BLaER1 treated with 17β-estradiol and CSF1 and Interleukin-3, amounts not matched to agents 10 nM and 100 nM (cell line): ENCODE measurements around the gene TGFBR3.

Experiments
- H3K27ac ChIP-seq, 11 experiments: shearing (Covaris generic); formaldehyde crosslinking; 2 replicates each; pipeline ENCODE4 v1.8.1; 2022
- H3K27me3 ChIP-seq, 11 experiments: shearing (Covaris generic); formaldehyde crosslinking; 2 replicates each; pipeline ENCODE4 v1.8.1; 2022
- H3K36me3 ChIP-seq, 11 experiments: shearing (Covaris generic); formaldehyde crosslinking; 2 replicates each; pipeline ENCODE4 v1.8.1; 2022
- H3K4me1 ChIP-seq, 10 experiments: shearing (Covaris generic); formaldehyde crosslinking; 2 replicates each; pipeline ENCODE4 v1.8.1; 2022
- H3K4me2 ChIP-seq, 11 experiments: shearing (Covaris generic); formaldehyde crosslinking; 2 replicates each; pipeline ENCODE4 v1.8.1; 2022
- H3K4me3 ChIP-seq, 10 experiments: shearing (Covaris generic); formaldehyde crosslinking; 2 replicates each; pipeline ENCODE4 v1.8.1; 2022
- H3K9ac ChIP-seq, 11 experiments: shearing (Covaris generic); formaldehyde crosslinking; 2 replicates each; pipeline ENCODE4 v1.8.1; 2022
- H3K9me3 ChIP-seq, 11 experiments: shearing (Covaris generic); formaldehyde crosslinking; replicated peaks in 1 of 11; 2 replicates each; pipeline ENCODE4 v1.8.1; 2022
- H4K20me1 ChIP-seq, 11 experiments: shearing (Covaris generic); formaldehyde crosslinking; 2 replicates each; pipeline ENCODE4 v1.8.1; 2022
- Cebpa-rat ChIP-seq, 11 experiments: shearing (Covaris generic); IDR thresholded peaks; 2 replicates each; pipeline ENCODE4 v1.8.1; 2022

The TGFBR3 gene

DNA sequence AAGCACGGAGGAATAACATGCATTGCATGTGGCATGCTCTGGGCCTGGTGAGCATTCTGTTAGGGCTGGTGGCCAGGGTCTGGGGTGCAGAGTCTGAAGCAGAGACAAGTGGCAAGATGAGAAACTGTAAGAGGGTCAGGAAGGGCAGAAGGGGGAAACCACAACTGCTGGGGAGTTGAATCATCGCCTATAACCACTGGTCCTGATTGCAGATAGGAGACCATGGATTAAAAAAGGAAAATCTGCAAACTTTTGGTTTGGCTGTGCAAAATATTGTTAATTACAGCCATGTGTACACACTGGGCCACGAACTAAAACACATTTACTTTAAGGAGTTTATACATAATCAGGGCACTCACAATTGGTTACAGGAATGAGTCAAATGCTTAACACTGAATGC, 76.6 kb downstream of the TGFBR3 start:
- no peaks in the 10 kb centered on the region for H3K9me3 ChIP-seq
- no peaks in the 10 kb centered on the region for H3K27me3 ChIP-seq
- H3K27ac ChIP-seq, result no peak overlapping the region
- peaks cover 23 to 42% (median 28%) of the 10 kb centered on the region in 10 experiments for H3K4me1 ChIP-seq
- H3K4me2 ChIP-seq, result peak overlapping the region; percentile 11 to 68 (median 36); a peak in 18 of 22 replicates
- no peaks in the 10 kb centered on the region for H4K20me1 ChIP-seq
- H3K36me3 ChIP-seq, result no peaks in the 10 kb centered on the region
- no peak for TF ChIP-seq Cebpa-rat (IDR thresholded peaks at IDR 0.05)
- no peak overlapping the region for H3K9ac ChIP-seq
- H3K4me3 ChIP-seq, result no peak overlapping the region

DNA sequence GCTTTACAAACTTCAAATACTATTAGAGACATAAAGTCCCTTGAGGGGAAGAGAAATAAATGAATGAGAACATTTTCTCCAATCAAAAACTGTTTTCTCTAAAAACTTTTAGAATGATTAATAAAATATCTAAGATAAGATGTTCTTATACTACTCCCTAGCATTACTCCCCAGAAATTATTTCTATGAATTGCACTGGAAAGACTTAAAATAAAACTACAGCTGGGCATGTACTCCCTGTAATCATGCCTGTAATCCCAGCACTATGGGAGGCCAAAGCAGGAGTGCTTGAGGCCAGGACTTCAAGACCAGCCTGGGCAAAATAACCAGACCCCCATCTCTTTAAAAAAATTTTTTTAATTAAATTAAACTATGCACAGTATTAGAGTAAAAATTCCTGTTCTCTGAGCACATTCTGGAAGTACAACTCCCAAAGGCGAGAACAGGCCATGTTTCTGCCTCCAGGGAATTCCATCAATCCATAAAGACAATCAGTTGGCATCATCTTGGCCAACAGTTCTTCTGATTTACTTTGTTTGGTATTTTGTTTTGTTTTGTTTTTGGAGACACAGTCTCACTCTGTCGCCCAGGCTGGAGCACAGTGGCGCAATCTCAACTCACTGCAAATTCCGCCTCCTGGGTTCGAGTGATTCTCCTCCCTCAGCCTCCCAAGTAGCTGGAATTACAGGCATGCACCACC, 77.9 kb downstream of the TGFBR3 start:
- Histone ChIP-seq H3K4me1 (peaks cover 33 to 49% (median 41%) of the 10 kb centered on the region in 10 experiments), H3K27me3 (no peaks in the 10 kb centered on the region), H3K9me3 (no peaks in the 10 kb centered on the region), H3K4me2 (peak overlapping the region in 2 of 11 experiments; percentile 4 to 68; a peak in 2 of 22 replicates), H3K27ac (no peak overlapping the region), H3K4me3 (no peak overlapping the region), H3K36me3 (no peaks in the 10 kb centered on the region), H4K20me1 (no peaks in the 10 kb centered on the region), H3K9ac (no peak overlapping the region)
- TF ChIP-seq Cebpa-rat (IDR thresholded peaks at IDR 0.05), result no peak

DNA sequence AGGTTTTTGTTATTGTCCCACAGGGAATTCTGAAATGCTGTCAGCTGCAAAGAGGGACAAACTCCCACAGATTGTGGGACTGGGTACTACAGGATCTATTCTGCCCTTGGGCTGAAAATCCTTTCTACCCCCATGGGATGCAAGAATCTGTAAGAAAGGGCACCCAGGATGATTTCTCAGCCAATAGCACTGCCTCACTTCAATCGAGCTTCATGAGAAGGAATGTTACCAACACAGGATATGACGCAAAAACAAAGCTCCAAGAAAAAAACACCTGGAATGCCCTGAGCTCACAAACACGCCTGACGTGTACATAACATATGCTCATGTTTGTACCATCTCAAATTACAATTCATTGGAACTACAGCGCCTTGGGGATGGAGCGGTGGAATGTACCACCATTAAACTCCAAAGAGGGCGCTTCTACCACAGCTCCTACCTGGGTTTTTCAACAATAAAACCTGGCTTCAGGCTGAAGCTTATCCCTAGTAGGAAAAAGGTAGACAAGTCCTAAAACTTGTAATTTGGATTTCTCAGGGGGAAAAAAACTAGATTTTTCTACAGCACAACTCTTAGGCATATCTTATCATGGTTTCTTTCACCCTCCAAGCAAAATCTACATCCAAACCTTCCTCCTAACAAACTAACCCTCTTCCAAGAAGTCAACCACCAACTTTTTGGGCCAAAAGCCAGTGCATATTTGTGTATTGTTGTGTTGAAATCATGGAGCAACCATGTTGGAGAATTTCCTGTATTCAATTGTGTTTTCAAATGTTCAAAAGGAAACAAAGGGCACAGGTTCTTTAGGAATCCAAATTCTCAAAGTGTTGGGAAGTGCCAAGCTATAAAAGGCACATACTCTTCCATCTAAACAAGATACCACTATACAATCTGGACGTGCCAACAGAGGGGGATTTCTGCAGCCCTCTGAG, 78.9 kb downstream of the TGFBR3 start:
- H3K27ac ChIP-seq, result no peak overlapping the region
- no peak overlapping the region for H3K4me3 ChIP-seq
- peaks cover 37 to 54% (median 44%) of the 10 kb centered on the region in 10 experiments for H3K4me1 ChIP-seq
- H3K36me3 ChIP-seq, result no peaks in the 10 kb centered on the region
- no peak overlapping the region for H3K4me2 ChIP-seq
- H3K9ac ChIP-seq, result no peak overlapping the region
- no peaks in the 10 kb centered on the region for H3K27me3 ChIP-seq
- H3K9me3 ChIP-seq, result no peaks in the 10 kb centered on the region
- no peaks in the 10 kb centered on the region for H4K20me1 ChIP-seq
- TF ChIP-seq Cebpa-rat (IDR thresholded peaks at IDR 0.05), result no peak

DNA sequence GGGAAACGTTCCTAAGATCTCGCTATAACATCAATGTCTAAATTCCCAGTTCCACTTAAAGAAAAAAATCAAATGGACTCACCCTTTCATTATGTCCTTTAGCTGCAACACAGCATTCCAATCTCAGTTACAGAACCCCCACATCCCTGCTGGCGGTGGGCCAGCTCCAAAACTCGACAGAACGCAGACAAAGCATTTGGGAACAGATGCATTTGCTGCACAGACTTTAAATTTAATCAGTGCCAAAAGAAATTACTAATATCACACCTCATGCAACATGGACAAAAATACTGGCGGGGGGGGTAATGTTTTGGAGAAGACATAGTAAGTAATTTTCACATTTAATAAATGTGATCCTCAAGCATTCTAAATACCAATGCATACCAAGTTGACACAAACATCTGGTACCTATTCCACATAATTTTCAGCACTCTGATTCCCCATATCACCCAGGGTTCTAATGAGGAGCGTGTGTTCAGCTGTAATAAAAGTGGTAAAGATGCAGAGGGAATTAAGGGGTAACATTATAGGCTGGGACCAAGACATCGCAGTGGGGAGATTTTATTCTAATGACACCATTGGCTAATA, 79.7 kb downstream of the TGFBR3 start:
- Histone ChIP-seq H3K9ac (no peak overlapping the region), H3K9me3 (no peaks in the 10 kb centered on the region), H3K4me3 (no peak overlapping the region), H3K27ac (no peak overlapping the region), H3K4me2 (no peak overlapping the region), H3K27me3 (no peaks in the 10 kb centered on the region), H4K20me1 (no peaks in the 10 kb centered on the region), H3K36me3 (no peaks in the 10 kb centered on the region), H3K4me1 (peaks cover 30 to 46% (median 44%) of the 10 kb centered on the region in 10 experiments)
- TF ChIP-seq Cebpa-rat (IDR thresholded peaks at IDR 0.05), result no peak

DNA sequence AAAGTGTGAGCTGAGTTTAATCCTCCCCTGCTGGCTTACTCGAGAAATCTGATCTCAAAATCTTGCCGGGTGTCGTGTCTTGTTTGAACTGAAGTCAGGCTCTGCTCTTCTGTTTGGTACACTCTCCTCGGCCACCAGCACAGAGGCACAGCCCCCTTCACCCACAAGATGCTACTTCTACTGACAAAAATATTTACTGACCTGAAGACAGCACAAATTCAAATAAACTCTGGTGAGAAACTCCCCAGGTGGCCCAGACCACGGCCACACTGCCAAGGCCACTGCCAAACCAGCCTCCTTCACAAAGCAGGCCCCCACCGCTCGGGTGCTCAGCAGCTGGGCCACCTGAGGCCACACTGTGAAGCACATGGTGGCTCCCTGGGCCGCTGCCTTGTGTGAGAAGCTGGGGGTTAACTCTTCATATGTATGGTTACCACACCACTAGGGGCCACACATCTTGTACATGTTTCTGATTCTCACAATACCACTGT, 80.6 kb downstream of the TGFBR3 start:
- peak overlapping the region in 8 of 11 experiments; percentile 3 to 78 (median 61); a peak in 9 of 22 replicates for H3K27ac ChIP-seq
- no peak overlapping the region for H3K4me3 ChIP-seq
- H3K27me3 ChIP-seq, result no peaks in the 10 kb centered on the region
- H3K9me3 ChIP-seq, result no peaks in the 10 kb centered on the region
- H4K20me1 ChIP-seq, result no peaks in the 10 kb centered on the region
- 0 out of 22 replicates have a peak overlapping the region, but pooled peaks of 1 of the 11 experiments have one; percentile 10 for H3K9ac ChIP-seq
- no peak for TF ChIP-seq Cebpa-rat (IDR thresholded peaks at IDR 0.05)
- H3K36me3 ChIP-seq, result no peaks in the 10 kb centered on the region
- H3K4me2 ChIP-seq, result peak overlapping the region in 10 of 11 experiments; percentile 76 to 93 (median 86); a peak in 20 of 22 replicates
- H3K4me1 ChIP-seq, result peaks cover 30 to 46% (median 44%) of the 10 kb centered on the region in 10 experiments

DNA sequence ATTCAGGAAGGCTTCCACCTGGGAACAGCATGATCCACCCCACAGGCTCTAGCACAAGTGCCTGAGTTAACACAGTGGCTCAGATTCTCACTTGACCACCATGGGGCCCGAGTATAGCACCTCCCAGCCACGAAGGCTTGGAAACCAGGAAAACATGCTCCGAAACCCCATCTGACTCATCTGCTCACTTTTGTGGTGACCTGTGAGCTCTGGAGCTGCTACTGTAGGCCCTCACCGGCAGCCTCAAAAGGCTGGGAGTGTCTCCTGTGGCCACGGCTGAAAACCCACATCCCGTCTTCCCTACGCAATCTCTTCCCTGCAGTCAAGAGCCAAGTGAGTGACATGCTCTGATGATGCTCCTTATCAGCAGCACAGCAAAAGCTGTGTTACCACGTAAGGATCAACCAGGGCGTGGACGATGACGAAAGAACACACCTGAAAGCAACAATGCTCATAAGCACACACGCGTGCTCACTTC, 81.4 kb downstream of the TGFBR3 start:
- no peaks in the 10 kb centered on the region for H3K9me3 ChIP-seq
- TF ChIP-seq Cebpa-rat (IDR thresholded peaks at IDR 0.05), result peak in 2 of 11 experiments; percentile 51; a peak in 2 of 22 replicates
- peak overlapping the region; percentile 68 to 93 (median 86) for H3K4me2 ChIP-seq
- H3K36me3 ChIP-seq, result no peaks in the 10 kb centered on the region
- H4K20me1 ChIP-seq, result no peaks in the 10 kb centered on the region
- peak overlapping the region in 2 of 10 experiments; percentile 4 to 22; a peak in 1 of 20 replicates for H3K4me3 ChIP-seq
- peak overlapping the region in 10 of 11 experiments; percentile 10 to 78 (median 66); a peak in 18 of 22 replicates for H3K27ac ChIP-seq
- H3K27me3 ChIP-seq, result no peaks in the 10 kb centered on the region
- peak overlapping the region in 7 of 11 experiments; percentile 19 to 50 (median 39); a peak in 9 of 22 replicates for H3K9ac ChIP-seq
- peaks cover 29 to 42% (median 40%) of the 10 kb centered on the region in 10 experiments for H3K4me1 ChIP-seq

DNA sequence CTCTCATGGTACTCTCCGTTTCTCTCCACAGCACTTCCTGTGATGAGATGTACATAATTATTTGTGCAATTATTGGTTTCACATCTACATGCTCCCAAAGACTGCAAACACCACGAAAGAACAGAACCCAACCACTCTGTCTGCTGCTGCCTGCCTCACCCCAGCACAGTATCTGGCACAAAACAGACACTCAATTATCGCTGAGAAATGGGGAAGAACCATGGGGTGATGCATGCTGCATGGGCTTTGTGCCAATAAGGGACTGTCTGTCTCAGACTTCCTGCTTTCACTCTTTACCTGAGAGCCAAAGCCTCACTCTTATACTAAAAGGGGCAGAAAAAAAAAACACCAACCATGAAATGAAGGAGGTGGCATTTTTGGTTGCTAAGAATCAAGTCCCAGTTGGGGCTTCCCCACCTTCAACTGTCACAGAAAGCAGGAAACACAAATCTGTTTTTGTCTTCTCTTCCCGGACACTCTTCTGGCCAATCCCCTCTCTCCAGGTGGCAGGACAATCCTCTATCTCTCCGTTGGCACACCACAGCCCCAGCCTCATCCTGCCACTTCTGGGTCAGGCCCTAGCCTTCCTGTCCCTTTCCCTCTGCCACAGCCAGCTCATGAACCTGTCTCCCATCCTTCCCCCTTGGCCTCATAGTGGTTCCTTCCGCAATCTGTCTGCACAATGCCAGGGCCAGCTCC, 82.0 kb downstream of the TGFBR3 start:
- H3K4me3 ChIP-seq, result peak overlapping the region in 2 of 10 experiments; percentile 4 to 22; a peak in 1 of 20 replicates
- peak overlapping the region in 10 of 11 experiments; percentile 10 to 78 (median 66); a peak in 18 of 22 replicates for H3K27ac ChIP-seq
- peak overlapping the region in 7 of 11 experiments; percentile 19 to 50 (median 39); a peak in 10 of 22 replicates for H3K9ac ChIP-seq

DNA sequence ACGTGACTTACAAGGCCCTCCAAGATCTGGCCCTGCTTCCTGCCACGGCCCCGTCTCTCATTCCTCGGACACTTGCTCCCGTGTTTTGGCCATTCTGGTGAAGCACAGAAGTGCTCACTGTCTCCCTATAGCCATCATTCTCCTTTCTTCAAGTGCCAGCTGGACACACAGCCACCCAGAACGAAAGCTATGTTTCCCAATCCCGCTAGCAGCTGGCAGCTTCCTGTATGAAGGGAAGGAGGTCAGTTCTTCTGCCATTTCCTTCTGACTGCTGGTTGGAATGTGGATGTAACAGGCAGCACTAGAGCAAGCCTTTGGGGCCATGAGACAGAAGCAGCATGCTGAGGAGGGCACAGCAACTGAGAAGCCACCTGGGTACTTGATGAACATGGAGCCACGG, 82.8 kb downstream of the TGFBR3 start:
- H3K4me2 ChIP-seq, result peak overlapping the region; percentile 68 to 93 (median 86)

More for the DNA sequence above, 82.0 kb downstream of the TGFBR3 start:
- Histone ChIP-seq H3K36me3 (no peaks in the 10 kb centered on the region), H3K4me2 (peak overlapping the region; percentile 68 to 93 (median 86)), H3K4me1 (peaks cover 26 to 42% (median 39%) of the 10 kb centered on the region in 10 experiments), H3K9me3 (no peaks in the 10 kb centered on the region), H4K20me1 (no peaks in the 10 kb centered on the region), H3K27me3 (no peaks in the 10 kb centered on the region)
- no peak for TF ChIP-seq Cebpa-rat (IDR thresholded peaks at IDR 0.05)

More for the DNA sequence above, 82.8 kb downstream of the TGFBR3 start:
- H3K9me3 ChIP-seq, result no peaks in the 10 kb centered on the region
- TF ChIP-seq Cebpa-rat (IDR thresholded peaks at IDR 0.05), result no peak
- H3K4me3 ChIP-seq, result no peak overlapping the region
- no peaks in the 10 kb centered on the region for H3K36me3 ChIP-seq
- H3K27ac ChIP-seq, result peak overlapping the region in 8 of 11 experiments; percentile 59 to 78 (median 70); a peak in 13 of 22 replicates
- H4K20me1 ChIP-seq, result no peaks in the 10 kb centered on the region
- H3K27me3 ChIP-seq, result no peaks in the 10 kb centered on the region
- H3K4me1 ChIP-seq, result peaks cover 34 to 48% (median 45%) of the 10 kb centered on the region in 10 experiments
- H3K9ac ChIP-seq, result no peak overlapping the region; a peak in 1 of 22 replicates
